ENCODE results near the gene TBC1D30.
A peak's percentile ranks its signal among the peaks of the same experiment; 100 is the strongest.

The TBC1D30 gene

DNA sequence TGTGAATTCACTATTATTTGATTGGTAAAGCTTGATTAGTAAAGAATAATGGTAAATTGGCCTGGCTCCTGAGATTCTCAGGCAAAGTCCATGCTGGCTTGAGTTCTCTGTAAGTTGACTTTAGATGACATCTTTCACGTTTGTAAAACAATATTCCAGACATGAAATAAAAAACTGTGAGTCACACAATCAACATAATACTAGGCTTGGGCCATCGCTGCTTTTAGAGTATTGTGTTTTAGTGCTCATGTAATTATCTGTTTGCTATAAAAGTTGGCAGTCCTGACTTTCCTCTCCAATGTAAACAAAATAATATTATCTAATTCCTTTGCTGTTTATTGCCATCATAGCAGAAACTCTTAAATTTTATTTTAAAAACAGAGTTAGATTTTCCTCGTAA lies 3.9 kb upstream of the TBC1D30 start:
- H3K4me3 ChIP-seq (ENCODE audit: low read length), result no peak overlapping the region
- TF ChIP-seq, protein P1, sequence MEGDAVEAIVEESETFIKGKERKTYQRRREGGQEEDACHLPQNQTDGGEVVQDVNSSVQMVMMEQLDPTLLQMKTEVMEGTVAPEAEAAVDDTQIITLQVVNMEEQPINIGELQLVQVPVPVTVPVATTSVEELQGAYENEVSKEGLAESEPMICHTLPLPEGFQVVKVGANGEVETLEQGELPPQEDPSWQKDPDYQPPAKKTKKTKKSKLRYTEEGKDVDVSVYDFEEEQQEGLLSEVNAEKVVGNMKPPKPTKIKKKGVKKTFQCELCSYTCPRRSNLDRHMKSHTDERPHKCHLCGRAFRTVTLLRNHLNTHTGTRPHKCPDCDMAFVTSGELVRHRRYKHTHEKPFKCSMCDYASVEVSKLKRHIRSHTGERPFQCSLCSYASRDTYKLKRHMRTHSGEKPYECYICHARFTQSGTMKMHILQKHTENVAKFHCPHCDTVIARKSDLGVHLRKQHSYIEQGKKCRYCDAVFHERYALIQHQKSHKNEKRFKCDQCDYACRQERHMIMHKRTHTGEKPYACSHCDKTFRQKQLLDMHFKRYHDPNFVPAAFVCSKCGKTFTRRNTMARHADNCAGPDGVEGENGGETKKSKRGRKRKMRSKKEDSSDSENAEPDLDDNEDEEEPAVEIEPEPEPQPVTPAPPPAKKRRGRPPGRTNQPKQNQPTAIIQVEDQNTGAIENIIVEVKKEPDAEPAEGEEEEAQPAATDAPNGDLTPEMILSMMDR (IDR thresholded peaks at IDR 0.05; ENCODE audit: insufficient read depth, low read depth, low read length, missing control alignments), result no peak
- no peak for DNase-seq (ENCODE audit: low read depth)

DNA sequence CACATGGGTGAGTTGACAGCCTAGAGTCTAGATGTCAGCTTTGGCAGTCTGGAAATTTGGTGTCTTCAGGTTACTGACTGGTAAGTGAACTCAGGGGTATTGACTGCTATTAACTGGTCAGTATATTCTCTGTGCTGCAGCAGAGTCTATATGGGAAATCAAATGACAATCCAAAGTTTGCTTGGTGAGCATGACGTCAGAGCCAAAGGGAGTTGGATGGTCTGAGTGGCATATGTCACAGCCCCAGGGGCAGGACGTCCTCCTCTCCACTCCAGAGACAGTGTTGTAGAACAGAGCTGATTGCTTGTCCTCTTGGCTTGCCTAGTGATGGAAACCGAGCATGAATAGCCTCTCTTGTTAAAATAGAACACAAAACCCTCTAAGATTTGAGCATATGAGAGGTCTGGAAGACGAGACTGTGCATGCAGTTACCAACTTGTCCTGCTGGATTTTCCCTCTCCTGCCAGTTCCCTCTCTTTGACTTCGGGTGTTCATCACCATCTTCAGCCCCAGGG lies 3.3 kb upstream of the TBC1D30 start:
- no peak for DNase-seq (ENCODE audit: low read depth)
- no peak overlapping the region for H3K4me3 ChIP-seq (ENCODE audit: low read length)
- TF ChIP-seq, protein P1 (IDR thresholded peaks at IDR 0.05; ENCODE audit: insufficient read depth, low read depth, low read length, missing control alignments), result no peak

GRCh38 chr12:64824130-64824499 lies 332 bp upstream of the TBC1D30 start:
- DNase-seq (ENCODE audit: low read depth), result no peak
- no peak overlapping the region for H3K4me3 ChIP-seq (ENCODE audit: low read length)
- TF ChIP-seq, protein P1 (IDR thresholded peaks at IDR 0.05; ENCODE audit: insufficient read depth, low read depth, low read length, missing control alignments), result no peak

DNA sequence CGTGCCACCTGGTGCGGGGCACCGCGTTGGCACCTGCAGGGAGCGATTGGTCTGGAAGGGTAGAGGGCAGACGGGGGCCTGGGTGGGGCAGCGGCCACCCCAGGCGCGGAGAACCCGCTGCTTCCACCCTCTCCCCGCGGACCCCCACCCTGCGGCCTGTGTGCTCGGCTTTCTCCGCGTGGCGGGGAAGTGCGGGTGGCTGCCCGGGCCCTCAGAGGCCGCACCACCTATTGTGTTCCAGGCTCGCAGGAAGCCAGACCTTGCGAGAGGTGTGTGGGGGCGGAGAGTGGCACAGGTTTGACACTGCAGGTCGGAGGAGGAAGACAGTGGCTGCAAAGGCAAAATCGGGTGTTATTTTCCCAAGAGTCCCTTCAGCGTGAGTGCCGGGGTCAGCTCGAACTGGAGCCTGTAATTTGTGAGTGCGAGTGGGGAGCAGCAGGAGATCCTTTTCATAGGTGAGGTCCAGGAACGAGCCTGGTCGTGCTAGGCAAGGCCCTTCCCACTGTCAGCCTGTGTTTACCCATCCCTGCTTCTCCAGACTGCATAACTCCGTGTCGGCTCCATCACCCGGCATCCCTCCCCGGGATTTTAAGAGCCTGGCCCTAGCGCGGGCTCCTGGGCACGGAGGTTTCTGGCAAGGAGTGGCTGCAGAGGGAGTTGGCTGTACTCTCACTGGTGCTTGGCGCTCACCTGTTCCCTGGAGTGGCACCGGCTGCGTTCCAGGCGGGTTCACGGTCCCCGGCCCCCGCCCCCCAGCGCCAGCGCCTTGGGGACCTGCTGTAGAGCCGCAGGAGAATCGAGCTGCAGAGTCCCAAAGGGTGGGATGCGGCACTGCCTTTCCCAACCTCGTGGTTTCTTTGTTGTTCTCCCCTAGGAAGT lies 935 bp downstream of the TBC1D30 start:
- no peak overlapping the region for H3K4me3 ChIP-seq (ENCODE audit: low read length)
- TF ChIP-seq, protein P1 (IDR thresholded peaks at IDR 0.05; ENCODE audit: insufficient read depth, low read depth, low read length, missing control alignments), result no peak
- no peak for DNase-seq (ENCODE audit: low read depth)

DNA sequence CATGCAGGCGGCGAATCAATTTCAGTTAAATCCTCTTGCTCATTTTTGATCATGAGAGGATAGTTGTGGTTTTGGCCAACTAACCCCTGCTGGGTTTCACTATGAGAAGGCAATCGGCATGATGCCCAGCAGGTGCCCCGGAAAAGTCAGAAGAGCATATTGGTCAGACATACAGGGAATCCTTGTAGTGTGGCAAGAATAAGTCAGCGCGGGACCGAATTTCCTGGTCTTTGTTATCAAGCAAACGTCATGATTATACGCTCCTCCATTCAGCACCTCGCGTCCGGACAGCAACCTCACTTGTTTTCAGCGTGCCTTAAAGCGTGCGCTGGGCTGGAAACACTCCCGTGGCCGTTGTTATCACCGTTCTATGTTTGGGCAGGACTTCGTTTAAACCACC lies 1.8 kb downstream of the TBC1D30 start:
- H3K4me3 ChIP-seq (ENCODE audit: low read length), result no peak overlapping the region
- DNase-seq (ENCODE audit: low read depth), result peak; percentile 80
- TF ChIP-seq, protein P1 (IDR thresholded peaks at IDR 0.05; ENCODE audit: insufficient read depth, low read depth, low read length, missing control alignments), result no peak

- H3K4me3 ChIP-seq (ENCODE audit: low read length), result no peak overlapping the region
- DNase-seq (ENCODE audit: low read depth), result no peak
- TF ChIP-seq, protein P1 (IDR thresholded peaks at IDR 0.05; ENCODE audit: insufficient read depth, low read depth, low read length, missing control alignments), result no peak
These were observed 4.3 kb downstream of the TBC1D30 start for GRCh38 chr12:64828713-64829112.

Measured in epithelial cell of esophagus (primary cell).